Heart left ventricle (tissue), 13 donors: ENCODE measurements around the gene ZNF839.

ENCODE experiments used
- POLR2A ChIP-seq, 2 donors: fragments of 450-650 bp; IDR thresholded peaks; one replicate each; pipeline ENCODE4 v1.6.1; 2017; ENCODE audit warnings: antibody characterized with exemption in 2 of 2, mild to moderate bottlenecking in 2 of 2, moderate library complexity in 2 of 2
- TF ChIP-seq, protein P1 (sequence below), 12 donors: fragments of 200-600 bp; sonication (generic) in 4 of 12; IDR thresholded peaks; one replicate each; pipeline versions ENCODE4 v1.5.0 to v1.8.0; 2018 to 2022; ENCODE audit warnings: antibody characterized with exemption in 12 of 12, mild to moderate bottlenecking in 5 of 12
- donor health status: ischemic (EF 13 %, LVEDD 7.1; RV severe dilation, severe dysfunction).
- donor health status: DM: no; HTN: yes; CAD: no.
- donor health status: DM: no; HTN: no; CAD: no.
- donor health status: ischemic (EF 25% LVEDD 6.9; RV normal size, moderate dysfunction).
- donor health status: ischemic (EF 25% LVEDD 5.7; RV mildly dilated, moderate dysfunction).
- donor health status: ischemic (EF 35%, LVEDD 5.7; RV mildly dilated, moderate dysfunction).
- donor health status: nonischemic (EF 11% LVEDD 7.7; RV severe dilation, severe dysfunction).
- donor health status: DM: yes; HTN: yes; CAD: no.
- donor health status: PGD.
- donor health status: ischemic (EF 29% LVEDD 5.4; RV normal size, mild dysfunction).
- donor health status: nonischemic (EF 23%, LVEDD 6.1; RV moderate dilation, normal function).

- no peak for TF ChIP-seq POLR2A (IDR thresholded peaks at IDR 0.05)
- TF ChIP-seq, protein P1, sequence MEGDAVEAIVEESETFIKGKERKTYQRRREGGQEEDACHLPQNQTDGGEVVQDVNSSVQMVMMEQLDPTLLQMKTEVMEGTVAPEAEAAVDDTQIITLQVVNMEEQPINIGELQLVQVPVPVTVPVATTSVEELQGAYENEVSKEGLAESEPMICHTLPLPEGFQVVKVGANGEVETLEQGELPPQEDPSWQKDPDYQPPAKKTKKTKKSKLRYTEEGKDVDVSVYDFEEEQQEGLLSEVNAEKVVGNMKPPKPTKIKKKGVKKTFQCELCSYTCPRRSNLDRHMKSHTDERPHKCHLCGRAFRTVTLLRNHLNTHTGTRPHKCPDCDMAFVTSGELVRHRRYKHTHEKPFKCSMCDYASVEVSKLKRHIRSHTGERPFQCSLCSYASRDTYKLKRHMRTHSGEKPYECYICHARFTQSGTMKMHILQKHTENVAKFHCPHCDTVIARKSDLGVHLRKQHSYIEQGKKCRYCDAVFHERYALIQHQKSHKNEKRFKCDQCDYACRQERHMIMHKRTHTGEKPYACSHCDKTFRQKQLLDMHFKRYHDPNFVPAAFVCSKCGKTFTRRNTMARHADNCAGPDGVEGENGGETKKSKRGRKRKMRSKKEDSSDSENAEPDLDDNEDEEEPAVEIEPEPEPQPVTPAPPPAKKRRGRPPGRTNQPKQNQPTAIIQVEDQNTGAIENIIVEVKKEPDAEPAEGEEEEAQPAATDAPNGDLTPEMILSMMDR (IDR thresholded peaks at IDR 0.05) = no peak
These were observed 59.3 kb downstream of the ZNF839 start for GRCh38 chr14:102378830-102379229.
